H1 (cell line): Measurements from ENCODE around the gene CHRNA1.

Experiments
- CHD2 ChIP-seq: IDR thresholded peaks from 2 replicates; pipeline ENCODE4 v1.6.1; 2012; ENCODE audit warnings: low read length, improper control_type of control experiment
- EGR1 ChIP-seq: IDR thresholded peaks from 2 replicates; pipeline ENCODE4 v1.6.1; 2011; ENCODE audit warnings: low read depth, low read length, borderline replicate concordance
- EP300 ChIP-seq, 2 experiments: IDR thresholded peaks; 1 replicate in 1 of 2; 2 replicates in 1 of 2; pipeline ENCODE4 v1.6.1; 2011 to 2012; ENCODE audit warnings: low read depth in 2 of 2, low read length in 2 of 2, mild to moderate bottlenecking in 2 of 2, borderline replicate concordance in 1 of 2, inconsistent platforms in 1 of 2, moderate library complexity in 1 of 2
- EZH2 ChIP-seq: fragments of 200-600 bp; sonication (generic); IDR thresholded peaks from 2 replicates; pipeline ENCODE4 v1.7.1; 2012; ENCODE audit warnings: low read depth, mild to moderate bottlenecking, moderate library complexity, low read length, inconsistent platforms; ENCODE audit not compliant: severe bottlenecking
- GABPA ChIP-seq: IDR thresholded peaks from 2 replicates; pipeline ENCODE4 v1.6.1; 2011; ENCODE audit warnings: mild to moderate bottlenecking, low read length, moderate library complexity, borderline replicate concordance; ENCODE audit not compliant: insufficient read depth
- KDM5A ChIP-seq: fragments of 200-600 bp; IDR thresholded peaks from 2 replicates; pipeline ENCODE4 v1.7.1; 2012; ENCODE audit warnings: mild to moderate bottlenecking, low read length, inconsistent platforms, mixed read lengths
- PHF8 ChIP-seq: fragments of 200-600 bp; sonication (generic); conservative IDR thresholded peaks from 2 replicates; pipeline ENCODE4 v1.7.1; 2012; ENCODE audit warnings: low read depth, mild to moderate bottlenecking, inconsistent platforms, low read length, moderate library complexity
- POLR2A ChIP-seq, 2 experiments: IDR thresholded peaks; 1 replicate in 1 of 2; 2 replicates in 1 of 2; pipeline ENCODE4 v1.6.1; 2011; ENCODE audit warnings: low read depth in 2 of 2, low read length in 2 of 2, mild to moderate bottlenecking in 2 of 2; ENCODE audit errors: control extremely low read depth in 1 of 2
- POLR2AphosphoS5 ChIP-seq: IDR thresholded peaks from 2 replicates; pipeline ENCODE4 v1.6.1; 2011; ENCODE audit warnings: low read depth, low read length
- RNF2 ChIP-seq: fragments of 200-900, 300-1000 bp; sonication (generic); IDR thresholded peaks from 2 replicates; pipeline ENCODE4 v1.7.1; 2016; ENCODE audit warnings: borderline replicate concordance, low read depth, mild to moderate bottlenecking, antibody characterized with exemption, low read length; ENCODE audit not compliant: poor library complexity, severe bottlenecking; ENCODE audit errors: missing control alignments
- SAP30 ChIP-seq: fragments of 300-600 bp; sonication (generic); IDR thresholded peaks from 2 replicates; pipeline ENCODE4 v1.7.1; 2012; ENCODE audit warnings: low read length, moderate library complexity, mild to moderate bottlenecking, inconsistent platforms; ENCODE audit not compliant: insufficient read depth, insufficient replicate concordance
- SIN3A ChIP-seq, 2 experiments: IDR thresholded peaks in 1 of 2; conservative IDR thresholded peaks in 1 of 2; 2 replicates each; pipeline ENCODE4 v1.6.1; 2011 to 2012; ENCODE audit warnings: low read length in 2 of 2, improper control_type of control experiment in 1 of 2, low read depth in 1 of 2, mild to moderate bottlenecking in 1 of 2
- TF ChIP-seq, protein P1 (sequence below), 3 experiments: IDR thresholded peaks; 1 replicate in 2 of 3; 2 replicates in 1 of 3; pipeline versions ENCODE4 v1.5.1 to v1.6.1; 2011; ENCODE audit warnings: low read length in 3 of 3, mild to moderate bottlenecking in 3 of 3, inconsistent platforms in 2 of 3, low read depth in 1 of 3, moderate library complexity in 1 of 3; ENCODE audit not compliant: insufficient read depth in 1 of 3; ENCODE audit errors: control extremely low read depth in 1 of 3

DNA sequence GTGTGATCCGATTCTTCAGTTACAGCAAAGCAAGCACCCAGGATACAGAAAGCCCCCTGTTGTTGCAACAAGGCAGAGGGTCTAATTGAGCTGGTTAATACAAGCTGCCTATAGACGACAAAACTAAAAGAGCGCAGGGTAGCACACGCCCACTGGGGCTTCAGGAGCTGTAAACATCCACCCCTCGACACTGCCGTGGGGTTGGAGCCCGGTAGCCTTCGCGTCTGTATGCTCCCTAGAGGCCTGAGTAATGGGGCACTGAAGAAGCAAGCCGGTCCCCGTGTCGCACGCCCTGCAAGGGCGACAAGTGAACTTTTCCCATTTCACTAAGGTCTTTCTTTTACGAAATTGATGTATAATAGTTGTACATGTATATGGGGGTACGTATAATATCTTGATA, 24.7 kb upstream of the CHRNA1 start:
- TF ChIP-seq EZH2: no peak
- TF ChIP-seq KDM5A: no peak
- TF ChIP-seq POLR2A (IDR thresholded peaks at IDR 0.05; ENCODE audit: control extremely low read depth in 1 of 2, low read depth in 2 of 2, low read length in 2 of 2): no peak
- TF ChIP-seq, protein P1, sequence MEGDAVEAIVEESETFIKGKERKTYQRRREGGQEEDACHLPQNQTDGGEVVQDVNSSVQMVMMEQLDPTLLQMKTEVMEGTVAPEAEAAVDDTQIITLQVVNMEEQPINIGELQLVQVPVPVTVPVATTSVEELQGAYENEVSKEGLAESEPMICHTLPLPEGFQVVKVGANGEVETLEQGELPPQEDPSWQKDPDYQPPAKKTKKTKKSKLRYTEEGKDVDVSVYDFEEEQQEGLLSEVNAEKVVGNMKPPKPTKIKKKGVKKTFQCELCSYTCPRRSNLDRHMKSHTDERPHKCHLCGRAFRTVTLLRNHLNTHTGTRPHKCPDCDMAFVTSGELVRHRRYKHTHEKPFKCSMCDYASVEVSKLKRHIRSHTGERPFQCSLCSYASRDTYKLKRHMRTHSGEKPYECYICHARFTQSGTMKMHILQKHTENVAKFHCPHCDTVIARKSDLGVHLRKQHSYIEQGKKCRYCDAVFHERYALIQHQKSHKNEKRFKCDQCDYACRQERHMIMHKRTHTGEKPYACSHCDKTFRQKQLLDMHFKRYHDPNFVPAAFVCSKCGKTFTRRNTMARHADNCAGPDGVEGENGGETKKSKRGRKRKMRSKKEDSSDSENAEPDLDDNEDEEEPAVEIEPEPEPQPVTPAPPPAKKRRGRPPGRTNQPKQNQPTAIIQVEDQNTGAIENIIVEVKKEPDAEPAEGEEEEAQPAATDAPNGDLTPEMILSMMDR (IDR thresholded peaks at IDR 0.05; ENCODE audit: control extremely low read depth in 1 of 3, insufficient read depth in 1 of 3, low read depth in 1 of 3, low read length in 3 of 3): no peak
- TF ChIP-seq RNF2: no peak
- no peak for TF ChIP-seq POLR2AphosphoS5
- TF ChIP-seq EP300 (IDR thresholded peaks at IDR 0.05; ENCODE audit: borderline replicate concordance in 1 of 2, low read depth in 2 of 2, low read length in 2 of 2): no peak
- no peak for TF ChIP-seq CHD2
- no peak for TF ChIP-seq SIN3A (conservative IDR thresholded peaks at IDR 0.05 in 1 of 2, IDR thresholded peaks at IDR 0.05 in 1 of 2; ENCODE audit: low read depth in 1 of 2, low read length in 2 of 2)
- no peak for TF ChIP-seq EGR1
- no peak for TF ChIP-seq GABPA
- no peak for TF ChIP-seq SAP30
- TF ChIP-seq PHF8: no peak
